ENCODE data around the gene ZNF267. TPM values are rescaled to one million over a fixed set of nuclear protein-coding genes. Genes with fewer than 3 reads are reported as not detected.
"Not testable (repeated sequence)": the region's sequence is repeated elsewhere in the genome, so short reads cannot be mapped to it uniquely, and the experiment has no call there.

Gene ZNF267
- total RNA-seq, 1 experiment from 2014 or later, result 25.3 TPM

DNA sequence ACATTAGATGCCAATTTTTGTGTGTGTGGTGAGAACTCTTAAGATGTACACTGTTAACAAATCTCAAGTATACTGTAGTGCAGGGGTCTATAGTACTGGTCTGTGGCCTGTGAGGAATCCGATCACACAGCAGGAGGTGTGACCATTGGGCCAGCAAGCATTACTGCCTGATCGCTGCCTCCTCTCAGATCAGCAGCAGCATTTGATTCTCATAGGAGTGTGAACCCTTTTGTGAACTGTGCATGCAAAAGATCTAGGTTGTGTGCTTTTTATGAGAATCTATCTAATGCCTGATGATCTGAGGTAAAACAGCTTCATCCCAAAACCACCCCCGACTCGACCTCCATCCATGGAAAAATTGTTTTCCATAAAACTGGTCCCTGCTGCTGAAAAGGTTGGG, 12.6 kb downstream of the ZNF267 start:
- Mint-ChIP-seq H3K4me3 (no peak overlapping the region), H3K9me3 (peaks cover 35% of the 10 kb centered on the region), H3K36me3 (peaks cover 66% of the 10 kb centered on the region), H3K4me1 (no peaks in the 10 kb centered on the region), H3K27me3 (ENCODE audit: low read depth) (no peaks in the 10 kb centered on the region), H3K27ac (no peak overlapping the region)
- ChIA-PET CTCF (no interaction called here), POLR2A (no interaction called here)
- no peak for ATAC-seq
- no peak for DNase-seq (ENCODE audit: low spot score)
- TF ChIP-seq, protein P1, sequence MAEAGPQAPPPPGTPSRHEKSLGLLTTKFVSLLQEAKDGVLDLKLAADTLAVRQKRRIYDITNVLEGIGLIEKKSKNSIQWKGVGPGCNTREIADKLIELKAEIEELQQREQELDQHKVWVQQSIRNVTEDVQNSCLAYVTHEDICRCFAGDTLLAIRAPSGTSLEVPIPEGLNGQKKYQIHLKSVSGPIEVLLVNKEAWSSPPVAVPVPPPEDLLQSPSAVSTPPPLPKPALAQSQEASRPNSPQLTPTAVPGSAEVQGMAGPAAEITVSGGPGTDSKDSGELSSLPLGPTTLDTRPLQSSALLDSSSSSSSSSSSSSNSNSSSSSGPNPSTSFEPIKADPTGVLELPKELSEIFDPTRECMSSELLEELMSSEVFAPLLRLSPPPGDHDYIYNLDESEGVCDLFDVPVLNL (CRISPR knock-in tag; IDR thresholded peaks at IDR 0.05; ENCODE audit: borderline replicate concordance, low read depth), result no peak
- TF ChIP-seq ZNF138 (CRISPR knock-in tag; conservative IDR thresholded peaks at IDR 0.05), result no peak
- TF ChIP-seq, protein P2, sequence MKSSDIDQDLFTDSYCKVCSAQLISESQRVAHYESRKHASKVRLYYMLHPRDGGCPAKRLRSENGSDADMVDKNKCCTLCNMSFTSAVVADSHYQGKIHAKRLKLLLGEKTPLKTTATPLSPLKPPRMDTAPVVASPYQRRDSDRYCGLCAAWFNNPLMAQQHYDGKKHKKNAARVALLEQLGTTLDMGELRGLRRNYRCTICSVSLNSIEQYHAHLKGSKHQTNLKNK (CRISPR knock-in tag; IDR thresholded peaks at IDR 0.05), result no peak
- TF ChIP-seq, protein P3, sequence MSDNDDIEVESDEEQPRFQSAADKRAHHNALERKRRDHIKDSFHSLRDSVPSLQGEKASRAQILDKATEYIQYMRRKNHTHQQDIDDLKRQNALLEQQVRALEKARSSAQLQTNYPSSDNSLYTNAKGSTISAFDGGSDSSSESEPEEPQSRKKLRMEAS (CRISPR knock-in tag; IDR thresholded peaks at IDR 0.05), result no peak
- TF ChIP-seq NFE2L1 (CRISPR knock-in tag; IDR thresholded peaks at IDR 0.05), result no peak
- no peak for TF ChIP-seq ZNF396 (CRISPR knock-in tag; IDR thresholded peaks at IDR 0.05; ENCODE audit: borderline replicate concordance)
- TF ChIP-seq, protein P4, sequence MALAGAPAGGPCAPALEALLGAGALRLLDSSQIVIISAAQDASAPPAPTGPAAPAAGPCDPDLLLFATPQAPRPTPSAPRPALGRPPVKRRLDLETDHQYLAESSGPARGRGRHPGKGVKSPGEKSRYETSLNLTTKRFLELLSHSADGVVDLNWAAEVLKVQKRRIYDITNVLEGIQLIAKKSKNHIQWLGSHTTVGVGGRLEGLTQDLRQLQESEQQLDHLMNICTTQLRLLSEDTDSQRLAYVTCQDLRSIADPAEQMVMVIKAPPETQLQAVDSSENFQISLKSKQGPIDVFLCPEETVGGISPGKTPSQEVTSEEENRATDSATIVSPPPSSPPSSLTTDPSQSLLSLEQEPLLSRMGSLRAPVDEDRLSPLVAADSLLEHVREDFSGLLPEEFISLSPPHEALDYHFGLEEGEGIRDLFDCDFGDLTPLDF (CRISPR knock-in tag; IDR thresholded peaks at IDR 0.05), result no peak
- TF ChIP-seq ZNF423 (CRISPR knock-in tag; IDR thresholded peaks at IDR 0.05), result no peak
- no peak for TF ChIP-seq NR3C1 (CRISPR knock-in tag; conservative IDR thresholded peaks at IDR 0.05; ENCODE audit: low read depth)
- TF ChIP-seq ATF1 (CRISPR knock-in tag; IDR thresholded peaks at IDR 0.05), result no peak
- no peak for TF ChIP-seq TEAD1 (CRISPR knock-in tag; IDR thresholded peaks at IDR 0.05)
- TF ChIP-seq TCF7 (CRISPR knock-in tag; IDR thresholded peaks at IDR 0.05; ENCODE audit: low read depth), result no peak
- TF ChIP-seq JAZF1 (CRISPR knock-in tag; IDR thresholded peaks at IDR 0.05), result no peak
- TF ChIP-seq SP1 (CRISPR knock-in tag; conservative IDR thresholded peaks at IDR 0.05), result no peak

DNA sequence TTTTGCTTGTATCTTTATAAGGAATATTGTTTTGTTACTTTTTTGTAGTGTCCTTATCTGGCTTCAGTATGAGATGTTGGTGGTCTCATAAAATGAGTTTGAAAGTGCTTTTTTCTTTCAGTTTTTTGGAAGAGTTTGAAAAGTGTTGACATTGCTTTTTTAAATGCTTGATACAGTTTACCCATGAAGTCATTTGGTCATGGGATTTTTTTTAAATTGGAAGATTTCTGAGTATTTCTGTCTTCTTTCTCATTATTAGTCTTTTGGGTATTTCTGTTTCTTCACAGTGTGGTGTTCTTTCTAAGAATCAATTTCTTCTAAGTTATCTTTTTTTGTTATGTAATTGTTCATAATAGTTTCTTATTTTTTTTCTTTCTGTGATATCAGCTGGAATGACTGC, 15.1 kb downstream of the ZNF267 start:
- Mint-ChIP-seq H3K27me3 (ENCODE audit: low read depth) (no peaks in the 10 kb centered on the region), H3K4me1 (no peaks in the 10 kb centered on the region), H3K4me3 (no peak overlapping the region), H3K9me3 (peaks cover 58% of the 10 kb centered on the region), H3K36me3 (peaks cover 91% of the 10 kb centered on the region), H3K27ac (no peak overlapping the region)
- ATAC-seq (no peak), DNase-seq (ENCODE audit: low spot score) (no peak)
- ChIA-PET POLR2A (no interaction called here), CTCF (no interaction called here)
- TF ChIP-seq IRF2 (CRISPR knock-in tag; IDR thresholded peaks at IDR 0.05; ENCODE audit: borderline replicate concordance, low read depth) (no peak), TEAD4 (CRISPR knock-in tag; IDR thresholded peaks at IDR 0.05) (no peak), HMGA2 (CRISPR knock-in tag; IDR thresholded peaks at IDR 0.05) (no peak)

DNA sequence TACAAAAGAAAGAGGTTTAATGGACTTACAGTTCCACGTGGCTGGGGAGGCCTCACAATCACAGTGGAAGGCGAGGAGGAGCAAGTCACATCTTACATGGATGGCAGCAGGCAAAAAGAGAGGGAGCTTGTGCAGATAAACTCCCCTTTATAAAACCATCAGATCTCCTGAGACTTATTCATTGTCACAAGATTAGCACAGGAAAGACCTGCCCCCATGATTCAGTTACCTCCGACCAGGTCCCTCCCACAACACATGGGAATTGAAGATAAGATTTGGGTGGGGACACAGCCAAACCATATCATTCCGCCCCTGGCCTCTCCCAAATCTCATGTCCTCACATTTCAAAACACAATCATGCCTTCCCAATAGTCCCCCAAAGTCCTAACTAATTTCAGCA, 18.5 kb downstream of the ZNF267 start:
- H3K4me1 Mint-ChIP-seq; ATAC-seq; DNase-seq (ENCODE audit: low spot score); POLR2A ChIA-PET; H3K27ac Mint-ChIP-seq; CTCF ChIA-PET; H3K27me3 Mint-ChIP-seq (ENCODE audit: low read depth); H3K4me3 Mint-ChIP-seq: not testable (repeated sequence)
- H3K36me3 Mint-ChIP-seq, result peaks cover 99% of the 10 kb centered on the region
- peaks cover 90% of the 10 kb centered on the region for H3K9me3 Mint-ChIP-seq

DNA sequence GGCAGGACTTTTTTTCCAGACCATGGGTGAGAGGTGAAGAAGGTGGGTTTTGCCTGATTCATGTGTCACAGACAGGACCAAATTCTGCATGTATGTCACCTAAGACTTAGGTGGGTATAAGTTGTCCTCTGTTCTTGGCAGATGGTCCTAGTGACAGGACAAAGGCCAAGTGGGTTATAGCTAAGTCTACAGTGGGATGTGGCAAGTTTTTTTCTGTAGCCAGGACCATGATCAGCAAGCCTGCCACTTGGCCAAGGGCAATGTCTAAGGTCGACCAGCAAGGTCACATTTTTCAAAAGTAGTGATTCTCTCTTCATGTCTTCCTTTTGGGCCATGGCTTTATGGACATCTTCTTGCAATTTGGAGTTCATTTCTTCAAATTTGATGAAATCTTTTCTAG, 20.2 kb downstream of the ZNF267 start:
- H3K36me3 Mint-ChIP-seq, result peaks cover 100% of the 10 kb centered on the region
- no peaks in the 10 kb centered on the region for H3K4me1 Mint-ChIP-seq
- POLR2A ChIA-PET, result no interaction called here
- no peak overlapping the region for H3K4me3 Mint-ChIP-seq
- H3K27me3 Mint-ChIP-seq (ENCODE audit: low read depth), result no peaks in the 10 kb centered on the region
- no peak for TF ChIP-seq RELA (CRISPR knock-in tag; IDR thresholded peaks at IDR 0.05; ENCODE audit: borderline replicate concordance)
- TF ChIP-seq KAT7 (CRISPR knock-in tag; IDR thresholded peaks at IDR 0.05; ENCODE audit: borderline replicate concordance), result no peak
- no peak for TF ChIP-seq TEAD1 (CRISPR knock-in tag; IDR thresholded peaks at IDR 0.05)
- TF ChIP-seq ZNF416 (CRISPR knock-in tag; IDR thresholded peaks at IDR 0.05), result no peak
- TF ChIP-seq, protein P5, sequence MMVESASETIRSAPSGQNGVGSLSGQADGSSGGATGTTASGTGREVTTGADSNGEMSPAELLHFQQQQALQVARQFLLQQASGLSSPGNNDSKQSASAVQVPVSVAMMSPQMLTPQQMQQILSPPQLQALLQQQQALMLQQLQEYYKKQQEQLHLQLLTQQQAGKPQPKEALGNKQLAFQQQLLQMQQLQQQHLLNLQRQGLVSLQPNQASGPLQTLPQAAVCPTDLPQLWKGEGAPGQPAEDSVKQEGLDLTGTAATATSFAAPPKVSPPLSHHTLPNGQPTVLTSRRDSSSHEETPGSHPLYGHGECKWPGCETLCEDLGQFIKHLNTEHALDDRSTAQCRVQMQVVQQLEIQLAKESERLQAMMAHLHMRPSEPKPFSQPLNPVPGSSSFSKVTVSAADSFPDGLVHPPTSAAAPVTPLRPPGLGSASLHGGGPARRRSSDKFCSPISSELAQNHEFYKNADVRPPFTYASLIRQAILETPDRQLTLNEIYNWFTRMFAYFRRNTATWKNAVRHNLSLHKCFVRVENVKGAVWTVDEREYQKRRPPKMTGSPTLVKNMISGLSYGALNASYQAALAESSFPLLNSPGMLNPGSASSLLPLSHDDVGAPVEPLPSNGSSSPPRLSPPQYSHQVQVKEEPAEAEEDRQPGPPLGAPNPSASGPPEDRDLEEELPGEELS (CRISPR knock-in tag; IDR thresholded peaks at IDR 0.05), result no peak
- TF ChIP-seq FOXJ3 (CRISPR knock-in tag; IDR thresholded peaks at IDR 0.05; ENCODE audit: borderline replicate concordance), result no peak
- TF ChIP-seq MXD4 (CRISPR knock-in tag; IDR thresholded peaks at IDR 0.05; ENCODE audit: borderline replicate concordance), result no peak
- TF ChIP-seq, protein P6, sequence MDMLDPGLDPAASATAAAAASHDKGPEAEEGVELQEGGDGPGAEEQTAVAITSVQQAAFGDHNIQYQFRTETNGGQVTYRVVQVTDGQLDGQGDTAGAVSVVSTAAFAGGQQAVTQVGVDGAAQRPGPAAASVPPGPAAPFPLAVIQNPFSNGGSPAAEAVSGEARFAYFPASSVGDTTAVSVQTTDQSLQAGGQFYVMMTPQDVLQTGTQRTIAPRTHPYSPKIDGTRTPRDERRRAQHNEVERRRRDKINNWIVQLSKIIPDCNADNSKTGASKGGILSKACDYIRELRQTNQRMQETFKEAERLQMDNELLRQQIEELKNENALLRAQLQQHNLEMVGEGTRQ (CRISPR knock-in tag; IDR thresholded peaks at IDR 0.05), result no peak
- no peak for TF ChIP-seq SOX15 (CRISPR knock-in tag; IDR thresholded peaks at IDR 0.05)
- DNase-seq (ENCODE audit: low spot score) (no peak), ATAC-seq (no peak)
- CTCF ChIA-PET, result interaction anchor here (0.6 kb wide), 1 partner anchor 386 kb away, joined by 3 read pairs; the partner anchor contains the start of gene RUSF1
- H3K9me3 Mint-ChIP-seq, result peaks cover 94% of the 10 kb centered on the region
- no peak overlapping the region for H3K27ac Mint-ChIP-seq
